Stomach (tissue), 9 donors: ENCODE results near the gene MPV17L2. TPM values are rescaled to one million over a fixed set of nuclear protein-coding genes. Genes with fewer than 3 reads are reported as not detected.
A peak's percentile ranks its signal among the peaks of the same experiment; 100 is the strongest.

ENCODE experiments used
- DNase-seq, 2 donors: peaks; one replicate each; pipeline versions ENCODE4 v3.0.0 to v3.0.0-alpha.2; 2013 to 2019
- H3K27ac ChIP-seq, 5 donors: fragments of 200-600 bp in 4 of 5; sonication (generic) in 4 of 5; one replicate each; pipeline ENCODE4 v1.5.1; 2013 to 2019; ENCODE audit warnings: mild to moderate bottlenecking in 1 of 5, moderate library complexity in 1 of 5
- H3K27me3 ChIP-seq, 3 donors: fragments of 200-600 bp; sonication (generic); one replicate each; pipeline ENCODE4 v1.5.1; 2017 to 2019; ENCODE audit warnings: mixed run types in 1 of 3
- H3K36me3 ChIP-seq, 4 donors: fragments of 200-600 bp; sonication (generic); 1 replicate in 3 of 4; 2 replicates in 1 of 4; pipeline ENCODE4 v1.5.1; 2016 to 2019
- H3K4me1 ChIP-seq, 4 donors: fragments of 200-600 bp; sonication (generic); one replicate each; pipeline ENCODE4 v1.5.1; 2016 to 2019
- H3K4me3 ChIP-seq, 4 donors: fragments of 200-600 bp; sonication (generic) in 3 of 4; one replicate each; pipeline ENCODE4 v1.5.1; 2016 to 2019; ENCODE audit warnings: mild to moderate bottlenecking in 1 of 4
- H3K9me3 ChIP-seq, 4 donors: fragments of 200-600 bp; sonication (generic); one replicate each; pipeline ENCODE4 v1.5.1; 2016 to 2019
- EP300 ChIP-seq: sonication (generic); formaldehyde crosslinking; IDR thresholded peaks from one replicate; pipeline ENCODE4 v1.6.1; 2017; ENCODE audit warnings: antibody characterized with exemption
- POLR2A ChIP-seq, 4 donors: fragments of 450-650 bp; IDR thresholded peaks; one replicate each; pipeline ENCODE4 v1.6.1; 2016; ENCODE audit warnings: antibody characterized with exemption in 4 of 4, control low read depth in 2 of 4, mild to moderate bottlenecking in 1 of 4, moderate library complexity in 1 of 4
- POLR2AphosphoS5 ChIP-seq, 3 donors: sonication (generic); formaldehyde crosslinking; IDR thresholded peaks; one replicate each; pipeline ENCODE4 v1.6.1; 2016; ENCODE audit warnings: antibody characterized with exemption in 3 of 3
- WGBS, 5 donors: extraction: QIAGEN DNeasy Blood & Tissue Kit in 3 of 5; methylation state at CpG; one replicate each; pipeline versions ENCODE4 v1.1.5 to v1.1.7; 2013 to 2018; 5-methylcytosine and 5-hydroxymethylcytosine counted together
- intact Hi-C: fragments of 100-400 bp; cut with DNase I; formaldehyde crosslinking; loops from one replicate; pipeline ENCODE4 v1.15.1; 2023; ENCODE audit warnings: low total_unique reads
- polyA plus RNA-seq, 3 donors: library from polyadenylated mRNA; stranded (reverse); fragments of 200-250 nt; gene quantifications; one replicate each; pipeline ENCODE4 v1.2.3, GENCODE V29; 2013
- total RNA-seq, 5 donors: library from RNA; depleted of rRNA; stranded (reverse); fragments of >200 nt; gene quantifications; one replicate each; pipeline versions ENCODE4 v1.1.0 to v1.2.3, GENCODE V29; 2014 to 2016
- TF ChIP-seq, protein P1 (sequence below), 7 experiments: fragments of 450-650 bp in 4 of 7; fragments of 200-600 bp in 3 of 7; sonication (generic) in 3 of 7; IDR thresholded peaks; one replicate each; pipeline ENCODE4 v1.5.1; 2016 to 2019; ENCODE audit warnings: antibody characterized with exemption in 7 of 7, control low read depth in 2 of 7, mild to moderate bottlenecking in 1 of 7
- donor health status: healthy with polysubstance abuse.
- donor health status: Bipolar disorder and iron deficiency.
- donor health status: healthy.

Gene MPV17L2
- total and polyA plus RNA-seq, 8 donors = 5.9 to 200 (median 13.2) TPM

DNA sequence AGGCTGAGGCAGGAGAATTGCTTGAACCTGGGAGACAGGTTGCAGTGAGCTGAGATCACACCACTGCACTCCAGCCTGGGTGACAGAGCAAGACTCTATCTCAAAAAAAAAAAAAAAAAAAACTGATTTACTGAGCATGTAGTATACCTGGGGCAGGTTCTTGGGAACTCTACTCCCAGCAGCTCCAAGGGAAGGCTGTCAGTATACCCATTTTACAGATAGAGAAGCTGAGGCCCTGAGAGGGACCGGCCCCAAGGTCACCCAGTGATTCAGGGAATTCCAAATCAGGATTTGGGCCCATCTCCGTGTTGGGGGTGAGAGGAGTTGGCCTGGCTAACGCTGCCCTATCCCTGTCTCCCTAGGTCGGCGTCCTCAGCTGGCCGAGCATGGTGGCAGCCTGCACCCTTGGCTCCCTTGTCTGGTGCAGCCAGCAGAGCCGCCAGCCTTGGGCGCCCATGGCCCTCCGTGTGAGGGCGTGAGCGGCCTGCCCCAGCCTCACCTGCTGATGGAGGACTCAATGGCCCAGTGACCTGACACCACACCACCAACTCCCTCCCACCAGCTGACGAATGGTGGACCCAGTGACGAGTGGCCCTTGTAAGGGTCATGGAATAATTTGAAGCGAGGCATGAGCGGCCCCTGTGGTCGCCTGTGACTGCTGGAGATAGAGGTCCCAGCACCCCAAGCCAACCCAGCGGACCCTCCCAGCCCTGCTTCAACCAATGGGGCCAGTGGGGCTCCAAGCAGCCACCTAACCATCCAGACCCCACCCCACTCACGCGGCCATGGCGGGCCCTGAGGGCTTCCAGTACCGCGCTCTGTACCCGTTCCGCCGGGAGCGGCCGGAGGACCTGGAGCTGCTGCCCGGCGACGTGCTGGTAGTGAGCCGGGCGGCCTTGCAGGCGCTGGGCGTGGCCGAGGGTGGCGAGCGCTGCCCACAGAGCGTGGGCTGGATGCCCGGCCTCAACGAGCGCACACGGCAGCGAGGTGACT lies 37.6 kb upstream of the MPV17L2 start:
- Histone ChIP-seq H3K27ac (peak overlapping the region; percentile 72 to 96 (median 81)), H3K4me3 (peak overlapping the region in 1 of 4 donors; percentile 1), H3K36me3 (peaks cover 0 to 14% (median 4%) of the 10 kb centered on the region in 4 donors), H3K9me3 (no peaks in the 10 kb centered on the region), H3K4me1 (peaks cover 49 to 70% (median 65%) of the 10 kb centered on the region in 4 donors), H3K27me3 (no peaks in the 10 kb centered on the region)
- WGBS, 5 donors = 45 to 74% (median 56%) methylated on average over 14 to 43 of the region's 43 CpGs
- TF ChIP-seq, protein P1, sequence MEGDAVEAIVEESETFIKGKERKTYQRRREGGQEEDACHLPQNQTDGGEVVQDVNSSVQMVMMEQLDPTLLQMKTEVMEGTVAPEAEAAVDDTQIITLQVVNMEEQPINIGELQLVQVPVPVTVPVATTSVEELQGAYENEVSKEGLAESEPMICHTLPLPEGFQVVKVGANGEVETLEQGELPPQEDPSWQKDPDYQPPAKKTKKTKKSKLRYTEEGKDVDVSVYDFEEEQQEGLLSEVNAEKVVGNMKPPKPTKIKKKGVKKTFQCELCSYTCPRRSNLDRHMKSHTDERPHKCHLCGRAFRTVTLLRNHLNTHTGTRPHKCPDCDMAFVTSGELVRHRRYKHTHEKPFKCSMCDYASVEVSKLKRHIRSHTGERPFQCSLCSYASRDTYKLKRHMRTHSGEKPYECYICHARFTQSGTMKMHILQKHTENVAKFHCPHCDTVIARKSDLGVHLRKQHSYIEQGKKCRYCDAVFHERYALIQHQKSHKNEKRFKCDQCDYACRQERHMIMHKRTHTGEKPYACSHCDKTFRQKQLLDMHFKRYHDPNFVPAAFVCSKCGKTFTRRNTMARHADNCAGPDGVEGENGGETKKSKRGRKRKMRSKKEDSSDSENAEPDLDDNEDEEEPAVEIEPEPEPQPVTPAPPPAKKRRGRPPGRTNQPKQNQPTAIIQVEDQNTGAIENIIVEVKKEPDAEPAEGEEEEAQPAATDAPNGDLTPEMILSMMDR (IDR thresholded peaks at IDR 0.05) = no peak
- TF ChIP-seq EP300 = no peak
- peak in 1 of 3 donors; percentile 34 for TF ChIP-seq POLR2AphosphoS5 (IDR thresholded peaks at IDR 0.05)
- DNase-seq = peak; percentile 26 to 85
- intact Hi-C loops = no loop called here

DNA sequence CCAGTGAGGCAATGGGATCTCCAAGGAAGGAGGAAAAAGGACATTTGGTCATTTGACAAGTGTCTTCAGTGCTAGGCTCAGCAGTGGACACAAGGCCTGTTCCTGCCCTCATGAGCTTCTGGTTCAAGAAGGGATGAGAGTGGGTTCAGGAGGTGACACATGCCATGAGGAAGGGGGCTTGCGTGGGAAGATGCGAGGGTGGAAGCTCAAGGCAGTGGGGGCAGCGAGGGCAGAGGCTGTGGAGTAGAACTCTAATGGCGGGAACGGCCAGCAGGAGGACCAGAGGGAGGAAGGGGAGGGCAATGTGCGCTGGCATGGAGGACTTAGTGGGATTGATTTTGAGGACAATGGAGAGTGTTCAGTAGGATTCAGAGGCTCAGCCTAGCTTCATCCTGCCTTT lies 36.8 kb upstream of the MPV17L2 start:
- intact Hi-C loops = no loop called here
- H3K27me3 ChIP-seq = no peaks in the 10 kb centered on the region
- no peaks in the 10 kb centered on the region for H3K9me3 ChIP-seq
- H3K4me1 ChIP-seq = peaks cover 57 to 76% (median 72%) of the 10 kb centered on the region in 4 donors
- DNase-seq = no peak
- H3K4me3 ChIP-seq = peak overlapping the region in 1 of 4 donors; percentile 1
- TF ChIP-seq POLR2AphosphoS5 (IDR thresholded peaks at IDR 0.05) = no peak
- TF ChIP-seq, protein P1 (IDR thresholded peaks at IDR 0.05) = no peak
- TF ChIP-seq EP300 = no peak
- no peak for TF ChIP-seq POLR2A (IDR thresholded peaks at IDR 0.05)
- H3K27ac ChIP-seq = peak overlapping the region; percentile 72 to 96 (median 81)
- H3K36me3 ChIP-seq = peaks cover 0 to 11% (median 4%) of the 10 kb centered on the region in 4 donors
- WGBS, 5 donors = 74 to 89% (median 84%) methylated on average over 5 to 6 of the region's 6 CpGs

DNA sequence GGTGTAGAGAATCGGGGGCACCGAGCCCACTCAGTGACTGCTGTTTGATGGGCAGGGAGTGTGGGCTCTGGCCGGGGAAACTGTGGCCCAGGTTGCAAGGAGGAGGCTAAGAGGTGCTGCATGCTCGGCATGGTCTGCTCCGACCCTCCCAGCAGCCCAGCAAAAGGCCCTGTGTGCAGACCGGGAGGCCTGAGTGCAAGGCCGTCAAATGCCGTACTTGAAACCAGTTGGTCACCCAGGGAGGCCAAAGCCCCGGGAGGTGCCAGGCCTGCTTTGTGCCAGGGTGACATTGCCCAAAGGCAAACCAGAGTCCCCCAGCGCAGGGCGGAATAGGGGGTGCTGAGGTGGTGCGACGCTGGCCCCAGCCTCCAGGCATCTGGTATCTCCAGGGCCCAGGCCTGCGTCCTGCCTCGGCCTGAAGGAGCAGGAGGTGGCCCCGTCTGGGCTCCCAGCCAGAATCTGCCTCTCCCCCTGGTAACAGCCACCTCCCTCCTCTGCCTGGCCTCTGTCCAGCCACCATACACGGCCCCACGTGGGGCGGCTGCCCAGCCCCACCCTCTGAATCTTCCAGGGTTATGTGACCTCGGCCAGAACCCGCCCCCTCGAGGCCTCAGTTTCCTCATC lies 36.1 kb upstream of the MPV17L2 start:
- intact Hi-C loops = no loop called here
- H3K27me3 ChIP-seq = no peaks in the 10 kb centered on the region
- no peaks in the 10 kb centered on the region for H3K9me3 ChIP-seq
- peak overlapping the region; percentile 72 to 96 (median 81) for H3K27ac ChIP-seq
- H3K36me3 ChIP-seq = peaks cover 2 to 15% (median 7%) of the 10 kb centered on the region in 4 donors
- TF ChIP-seq POLR2AphosphoS5 (IDR thresholded peaks at IDR 0.05) = peak; percentile 18 to 58 (median 44)
- TF ChIP-seq, protein P1 (IDR thresholded peaks at IDR 0.05) = no peak
- peaks cover 58 to 76% (median 71%) of the 10 kb centered on the region in 4 donors for H3K4me1 ChIP-seq
- DNase-seq = peak; percentile 95 to 97
- whole genome bisulfite sequencing, 5 donors = 21 to 34% (median 25%) methylated on average over 12 to 22 of the region's 22 CpGs
- no peak overlapping the region for H3K4me3 ChIP-seq

DNA sequence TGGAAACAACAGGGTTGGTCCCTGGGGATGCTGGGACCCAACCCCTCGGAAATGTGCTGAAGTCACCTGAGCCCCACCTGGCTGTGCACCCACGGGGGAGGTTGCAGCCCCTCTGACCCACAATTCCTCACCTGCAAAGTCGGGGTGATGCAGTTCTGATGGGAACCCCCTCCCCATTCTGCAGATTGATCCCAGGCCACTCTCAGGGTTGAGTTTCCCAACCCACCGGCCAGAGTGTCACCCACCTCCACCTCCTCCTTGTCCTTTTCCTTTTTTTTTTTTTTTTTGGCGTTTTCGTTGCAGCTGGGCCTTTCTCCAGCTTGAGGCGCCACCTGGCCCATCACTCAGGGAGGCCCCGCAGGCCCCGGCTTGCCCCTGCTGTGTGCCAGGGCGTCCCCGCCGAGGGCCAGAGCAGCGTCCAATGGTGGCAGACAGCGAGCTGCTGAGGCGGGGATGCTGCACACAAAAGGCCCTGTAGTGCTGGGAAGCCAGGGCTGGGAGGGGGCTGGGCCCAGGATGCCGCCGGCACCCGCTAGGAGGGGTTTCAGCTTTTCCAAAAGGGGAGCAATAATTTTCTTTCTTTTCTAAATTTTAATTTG lies 35.5 kb upstream of the MPV17L2 start:
- WGBS, 5 donors = 19 to 36% (median 26%) methylated on average over 17 to 18 of the region's 18 CpGs

More for the DNA sequence above, 35.5 kb upstream of the MPV17L2 start:
- H3K9me3 ChIP-seq = no peaks in the 10 kb centered on the region
- no peak overlapping the region for H3K4me3 ChIP-seq
- H3K4me1 ChIP-seq = peaks cover 56 to 74% (median 70%) of the 10 kb centered on the region in 4 donors
- intact Hi-C loops = no loop called here
- peak overlapping the region; percentile 72 to 96 (median 81) for H3K27ac ChIP-seq
- H3K27me3 ChIP-seq = no peaks in the 10 kb centered on the region
- TF ChIP-seq POLR2AphosphoS5 (IDR thresholded peaks at IDR 0.05) (no peak), POLR2A (IDR thresholded peaks at IDR 0.05) (no peak), EP300 (no peak)
- TF ChIP-seq, protein P1 (IDR thresholded peaks at IDR 0.05) = no peak
- peaks cover 8 to 21% (median 13%) of the 10 kb centered on the region in 4 donors for H3K36me3 ChIP-seq
- peak in 1 of 2 donors; percentile 82 for DNase-seq
